NCI-H2081 treated with DMSO at 0.1 percent for 48 hours (cell line): ENCODE results near the gene C11orf21.

Source experiments
- DNase-seq: peaks from one replicate; lab custom pipeline; 2025; lab: John Stamatoyannopoulos, UW

Gene C11orf21

DNA sequence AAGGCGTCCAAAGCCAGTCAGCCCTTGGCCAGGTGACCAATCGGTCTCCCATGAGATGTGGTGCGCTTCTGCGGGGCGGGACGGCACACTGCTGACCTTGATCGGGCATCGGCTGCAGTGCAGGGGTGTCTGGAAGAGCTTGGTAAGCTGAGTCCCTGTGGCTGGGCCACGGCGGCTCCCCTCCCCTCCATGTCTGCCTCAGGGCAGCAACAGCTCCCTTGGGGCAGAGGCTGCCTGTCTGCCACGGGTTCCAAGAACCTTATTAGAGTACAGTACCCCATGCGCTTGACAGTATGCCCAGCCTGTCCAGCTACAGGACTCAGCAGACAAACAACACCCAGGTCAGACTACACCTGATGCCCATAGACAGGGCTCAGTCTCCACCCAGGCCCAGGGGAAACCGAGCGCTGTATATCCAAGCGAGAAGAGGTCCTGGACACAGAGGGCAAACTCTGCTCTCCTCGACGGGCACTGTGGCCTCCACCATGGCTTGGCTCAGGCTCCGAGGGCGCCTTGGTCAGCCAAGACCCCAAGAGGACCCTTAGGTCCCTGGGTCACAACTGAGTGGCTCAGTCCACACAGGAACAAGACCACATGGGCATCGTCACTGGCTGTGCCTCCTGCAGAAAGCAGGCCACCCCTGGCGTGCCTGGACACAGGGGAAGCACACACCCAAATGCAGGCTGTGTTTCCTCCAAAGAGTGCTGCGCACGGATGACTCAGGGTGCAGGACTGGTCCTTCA lies 19.0 kb upstream of the C11orf21 start:
- no peak for DNase-seq

DNA sequence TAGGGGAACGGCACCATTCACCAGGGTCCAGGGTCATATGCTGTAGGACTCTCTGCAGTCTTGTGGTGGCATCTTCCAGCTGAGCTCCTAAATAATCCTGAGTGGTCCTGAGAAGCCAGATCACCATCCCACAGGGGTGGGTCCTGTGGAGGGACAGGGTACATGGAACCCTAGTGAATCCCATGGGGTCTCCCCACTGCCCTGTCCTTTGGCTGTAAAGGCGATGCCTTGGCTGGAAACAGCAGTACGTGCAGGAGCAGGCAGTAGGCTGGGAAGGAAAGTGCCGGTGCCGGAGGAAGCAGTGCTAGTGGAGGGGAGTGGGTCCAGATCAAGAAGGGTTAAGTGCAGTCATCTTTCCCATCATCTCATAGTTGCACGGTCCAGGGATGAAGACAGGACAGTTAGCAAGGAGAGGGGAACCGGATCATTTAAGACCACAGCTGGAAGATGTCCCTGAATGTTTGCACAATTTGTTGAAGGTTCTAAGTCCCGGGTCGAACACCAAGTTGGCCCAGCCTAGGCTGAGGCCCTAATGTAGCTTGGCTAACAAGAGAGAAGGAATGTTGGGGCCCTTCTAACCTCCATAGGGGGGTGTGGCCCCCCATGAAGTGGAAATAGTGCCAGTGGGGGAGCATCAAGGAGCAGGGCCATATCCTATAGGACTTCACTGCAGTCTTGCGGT lies 18.2 kb upstream of the C11orf21 start:
- no peak for DNase-seq

DNA sequence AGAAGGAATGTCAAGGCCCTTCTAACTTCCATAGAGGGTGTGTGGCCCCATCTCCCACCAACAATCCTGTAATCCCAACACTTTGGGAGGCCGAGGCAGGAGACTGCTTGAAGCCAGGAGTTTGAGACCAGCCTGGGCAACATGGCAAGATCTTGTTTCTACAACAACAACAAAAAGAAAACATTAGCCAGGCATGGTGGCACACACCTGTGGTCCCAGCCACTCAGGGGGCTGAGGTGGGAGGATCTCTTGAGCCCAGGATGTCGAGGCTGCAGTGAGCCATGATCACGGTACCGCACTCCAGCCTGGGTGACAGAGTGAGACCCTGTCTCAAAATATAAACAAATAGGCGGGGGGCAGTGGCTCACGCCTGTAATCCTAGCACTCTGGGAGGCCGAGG lies 17.0 kb upstream of the C11orf21 start:
- no peak for DNase-seq

DNA sequence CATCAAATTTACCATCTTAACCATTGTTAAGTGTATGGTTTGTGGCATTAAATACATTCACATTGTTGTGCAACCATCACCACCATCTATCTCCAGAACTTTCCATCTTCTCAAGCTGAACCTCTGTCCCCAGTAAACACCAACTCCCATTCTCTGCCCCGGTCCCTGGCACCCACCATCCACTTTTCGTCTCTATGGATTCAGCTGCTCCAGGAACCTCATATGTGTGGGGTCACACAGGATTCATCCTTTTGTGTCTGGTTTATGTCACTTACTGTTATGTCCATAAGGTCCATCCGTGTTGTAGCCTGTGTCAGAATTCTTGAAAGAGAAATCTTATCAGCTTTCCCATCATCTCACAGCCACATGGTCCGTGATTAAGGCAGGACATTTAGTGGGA lies 16.4 kb upstream of the C11orf21 start:
- no peak for DNase-seq

DNA sequence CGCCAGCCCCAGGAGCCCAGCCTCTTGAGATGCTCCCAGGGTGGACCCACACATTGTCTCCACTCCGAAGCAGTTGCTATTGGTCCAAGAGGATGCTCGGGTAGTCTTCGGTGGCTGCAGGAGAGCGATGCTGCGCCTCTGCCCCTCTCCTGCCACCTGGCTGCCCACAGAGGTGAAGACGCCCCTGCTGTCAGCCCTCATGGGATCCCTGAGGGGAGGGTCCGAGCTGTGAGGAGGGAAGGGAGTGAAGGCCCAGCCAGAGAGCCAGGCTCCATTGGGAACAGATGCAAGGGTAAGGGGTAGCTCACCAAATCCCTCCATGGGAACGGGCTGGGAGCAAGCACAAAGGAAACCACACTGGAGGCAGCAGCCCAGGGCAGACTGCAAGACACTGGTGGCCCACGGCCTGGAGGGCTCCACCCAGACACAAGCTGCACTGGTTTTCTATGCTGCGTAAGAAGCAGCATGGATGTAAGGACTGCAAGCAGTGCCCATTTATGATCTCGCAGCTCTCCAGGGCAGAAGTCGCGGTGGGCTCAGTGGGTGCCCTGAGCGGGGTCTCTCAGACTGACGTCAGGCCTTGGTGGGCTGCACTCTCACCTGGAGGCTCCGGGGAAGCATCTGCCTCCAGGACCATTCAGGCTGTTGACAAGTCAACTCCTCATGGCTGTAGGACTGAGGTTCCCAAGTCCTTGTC lies 15.8 kb upstream of the C11orf21 start:
- no peak for DNase-seq

DNA sequence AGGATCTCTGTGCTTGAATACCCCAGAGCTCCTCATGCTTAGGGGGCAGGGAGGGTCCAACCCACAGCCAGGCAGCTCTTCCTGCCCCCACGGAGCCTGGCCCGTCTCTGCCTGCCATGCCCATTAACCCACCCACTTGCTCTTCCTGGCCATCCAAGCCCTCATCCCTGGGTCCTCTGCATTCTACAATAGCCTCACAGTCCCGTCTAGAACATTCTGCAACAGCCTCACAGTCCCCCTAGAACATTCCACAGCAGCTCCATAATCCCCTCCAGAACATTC lies 15.2 kb upstream of the C11orf21 start:
- DNase-seq: no peak

DNA sequence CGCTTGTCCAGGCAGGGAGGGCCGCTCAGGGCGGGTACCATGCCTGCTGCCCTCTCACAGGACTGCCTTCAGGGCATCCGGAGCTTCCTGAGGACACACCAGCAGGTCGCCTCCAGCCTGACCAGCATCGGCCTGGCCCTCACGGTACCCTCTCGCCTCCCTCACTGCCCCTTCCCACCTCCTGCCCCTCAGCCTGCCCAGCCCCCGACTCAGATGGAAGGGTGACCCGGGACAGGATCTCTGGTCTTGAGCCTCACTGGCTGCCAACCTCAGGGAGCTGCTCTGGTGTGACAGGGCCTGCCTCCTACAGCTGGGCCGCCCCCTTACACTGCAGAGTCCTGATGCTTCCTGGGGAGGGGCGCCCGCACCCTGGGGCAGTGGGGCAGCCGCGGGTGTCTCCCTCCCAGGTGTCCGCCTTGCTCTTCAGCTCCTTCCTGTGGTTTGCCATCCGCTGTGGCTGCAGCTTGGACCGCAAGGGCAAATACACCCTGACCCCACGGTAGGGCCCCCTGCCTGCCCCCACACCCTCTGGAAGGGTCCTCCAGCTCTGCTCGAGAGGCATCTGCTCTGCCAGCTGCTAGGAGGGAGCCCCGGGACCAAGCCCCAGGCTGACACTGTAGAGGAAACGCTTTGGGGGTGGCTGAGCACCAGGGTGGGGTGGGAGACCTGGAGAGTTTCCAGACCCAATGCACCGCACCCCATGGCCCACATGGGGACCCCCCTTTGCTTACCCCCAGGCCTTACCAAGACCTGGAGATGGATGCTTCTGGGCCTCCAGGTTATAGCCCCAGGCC lies 14.6 kb upstream of the C11orf21 start:
- DNase-seq: no peak

DNA sequence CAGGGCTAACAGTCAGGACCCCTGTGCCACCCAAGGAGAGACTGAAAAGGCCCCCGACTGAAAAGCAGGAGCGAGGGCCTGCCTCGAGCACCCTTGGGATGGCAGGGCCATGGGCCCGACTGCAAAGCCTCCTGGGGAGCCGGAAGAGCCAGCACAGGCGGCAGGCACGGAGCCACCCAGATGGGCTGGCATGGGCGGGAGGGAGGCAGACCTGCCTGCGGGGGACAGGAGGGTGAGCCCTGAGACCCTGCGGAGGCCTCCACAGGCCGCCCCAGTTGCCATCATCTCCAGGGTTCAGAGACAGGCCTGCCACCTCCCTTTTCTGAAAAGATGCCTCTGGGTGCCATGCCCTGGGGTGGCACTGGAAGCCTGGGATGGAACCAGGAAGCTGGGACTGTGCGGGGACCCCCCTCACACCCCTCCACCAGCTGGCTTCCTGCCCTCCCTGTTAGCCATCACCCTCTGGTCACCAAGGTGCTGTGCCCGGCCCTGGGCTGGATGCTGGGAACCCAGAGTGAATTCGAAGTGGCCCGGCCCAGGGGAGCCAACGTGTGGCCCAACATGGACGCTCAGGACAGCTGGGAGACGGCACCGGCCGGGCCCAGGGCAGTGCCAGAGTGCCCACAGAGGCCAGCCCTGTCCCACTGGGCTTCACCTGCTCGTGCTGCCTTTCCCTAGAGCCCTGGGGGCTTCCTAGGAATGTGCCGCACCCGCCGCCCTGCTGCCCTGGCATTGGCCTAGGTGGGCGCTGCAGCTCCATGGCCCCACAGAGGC lies 13.9 kb upstream of the C11orf21 start:
- no peak for DNase-seq

DNA sequence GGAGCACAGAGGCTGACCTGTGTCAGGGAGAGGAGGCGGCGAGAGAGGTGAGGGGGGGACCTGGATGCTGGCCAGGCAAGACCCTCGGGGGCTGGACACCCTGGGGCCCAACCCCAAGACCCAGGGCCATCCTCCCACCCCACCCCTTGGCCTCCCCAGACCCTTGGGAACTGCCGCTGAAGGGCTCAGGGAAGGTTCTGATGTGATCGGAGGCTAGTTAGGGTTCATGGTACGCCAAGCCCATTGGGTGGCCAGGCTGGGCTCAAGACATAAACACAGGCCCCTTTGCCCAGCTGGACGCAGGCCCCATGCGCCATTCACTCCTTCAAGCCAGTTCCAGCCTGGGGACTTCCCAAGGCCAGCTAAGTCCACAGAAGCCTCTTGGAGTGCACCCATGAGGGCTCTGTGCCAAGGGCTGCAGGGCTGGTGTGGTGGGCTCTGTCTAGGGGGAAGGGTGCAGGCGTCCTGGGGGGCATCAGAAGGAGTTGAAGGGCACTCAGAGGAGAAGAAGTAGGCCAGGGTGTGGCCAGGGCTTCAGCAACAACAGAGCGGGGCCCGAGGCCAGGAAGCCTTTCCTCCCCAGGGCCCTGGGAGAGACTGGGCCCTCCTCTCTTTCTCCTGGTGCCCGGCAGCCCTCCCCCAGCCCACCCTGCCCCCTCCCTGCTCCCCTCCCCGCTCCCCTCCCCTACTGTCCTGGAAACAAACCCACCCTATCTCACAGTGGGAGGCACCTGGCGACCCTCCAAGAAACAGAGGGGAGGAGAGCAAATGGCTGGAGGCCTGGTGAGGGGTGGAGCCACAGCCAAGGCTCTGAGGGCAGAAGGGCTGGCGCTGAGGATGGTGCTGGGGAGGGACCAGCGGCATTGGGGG lies 13.0 kb upstream of the C11orf21 start:
- DNase-seq: no peak

DNA sequence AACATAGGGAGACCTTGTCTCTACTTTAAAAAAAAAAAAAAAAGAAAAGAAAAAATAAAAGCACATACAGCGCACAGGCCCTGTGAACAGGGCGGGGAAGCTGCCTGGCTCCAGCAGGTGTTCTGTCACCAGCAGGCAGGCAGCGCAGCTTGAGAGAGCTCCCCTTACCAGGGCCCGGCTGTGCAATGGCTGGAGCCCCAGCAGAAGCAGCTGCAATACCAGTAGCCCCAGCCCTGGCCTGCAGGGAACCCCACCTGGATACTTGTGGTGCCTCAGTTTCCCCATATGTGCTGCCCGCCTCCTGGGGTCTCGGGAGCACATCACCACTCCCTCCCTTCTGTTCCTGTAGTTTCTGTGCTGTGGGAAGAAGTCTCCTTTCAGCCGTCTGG lies 12.4 kb upstream of the C11orf21 start:
- DNase-seq: no peak

DNA sequence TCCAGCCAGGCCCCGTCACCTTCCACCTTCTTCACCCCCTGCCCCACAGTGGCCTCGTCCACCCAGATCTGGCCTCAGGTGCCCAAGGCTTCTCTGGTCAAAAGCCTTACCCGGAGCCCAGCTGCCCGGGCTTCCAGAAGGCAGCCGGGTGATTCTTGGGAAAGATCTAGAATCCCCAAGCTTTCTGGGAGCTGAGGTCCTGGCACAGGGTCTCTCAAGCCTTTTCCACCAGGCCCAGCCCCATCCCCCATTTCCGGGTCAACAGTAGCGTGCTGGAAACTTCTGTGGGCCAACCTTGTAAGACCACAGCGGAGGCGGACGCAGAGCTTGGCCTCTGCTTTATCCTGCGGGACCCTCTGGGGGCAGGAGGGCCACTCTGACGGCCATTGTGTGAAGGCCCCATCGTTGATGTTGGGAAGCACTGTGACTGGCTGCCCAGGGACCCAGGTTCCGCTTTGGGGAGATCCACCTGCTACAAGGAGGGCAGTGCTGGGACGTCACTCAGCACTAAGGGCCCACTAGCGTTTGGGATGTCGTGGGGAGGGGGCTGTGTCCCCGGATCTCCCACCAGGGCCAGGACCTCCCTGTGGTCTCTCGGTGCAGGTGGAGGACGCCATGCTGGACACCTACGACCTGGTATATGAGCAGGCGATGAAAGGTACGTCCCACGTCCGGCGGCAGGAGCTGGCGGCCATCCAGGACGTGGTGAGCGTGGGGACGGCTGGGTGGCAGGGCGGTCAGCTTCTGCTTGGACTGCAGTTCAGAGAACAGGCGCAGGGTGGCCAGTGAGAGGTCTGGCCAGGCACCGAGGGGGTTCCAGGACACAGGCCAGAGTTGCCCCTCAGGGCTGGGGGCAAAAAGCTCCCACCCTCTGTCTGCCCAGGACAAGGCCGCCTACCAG lies 11.6 kb upstream of the C11orf21 start:
- DNase-seq: no peak

DNA sequence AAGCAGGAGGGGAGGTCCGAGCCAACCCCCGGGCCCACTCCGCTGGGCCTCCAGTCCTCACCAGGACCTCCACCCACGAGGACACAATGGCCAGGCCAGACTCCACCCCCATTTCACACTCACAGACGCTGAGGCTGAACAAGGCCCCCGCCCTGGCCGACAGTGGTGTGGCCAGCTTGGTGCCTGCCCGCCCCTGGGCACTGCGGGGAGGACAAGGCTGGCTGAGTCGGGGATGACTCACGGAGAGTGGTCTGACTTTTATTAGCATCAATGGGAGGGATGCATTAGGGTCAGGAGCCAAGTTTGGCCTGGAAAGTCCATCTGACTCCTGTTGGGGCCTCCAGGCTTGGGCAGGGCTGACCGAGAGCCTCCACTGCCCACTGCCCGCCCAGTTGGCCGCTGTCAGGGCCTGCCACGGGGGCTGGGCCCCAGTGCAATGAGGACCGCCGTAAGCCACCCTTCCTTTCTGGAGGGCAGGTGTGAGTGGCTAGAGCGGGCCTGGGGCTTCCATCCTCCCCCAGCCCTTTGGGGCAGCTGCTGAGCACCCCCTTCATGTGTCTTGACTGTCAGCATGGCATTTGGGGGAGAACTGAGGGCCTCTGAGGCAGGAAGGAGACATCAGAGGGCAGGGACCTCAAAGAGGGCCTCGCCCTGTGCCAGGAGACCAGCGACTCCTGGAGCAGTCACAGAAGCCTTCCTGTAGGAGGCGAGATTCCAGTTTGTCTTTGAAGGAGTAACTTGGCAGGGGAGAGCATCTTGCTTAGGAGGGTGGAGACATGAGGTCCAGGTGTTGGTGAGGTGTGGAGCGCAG lies 10.7 kb upstream of the C11orf21 start:
- DNase-seq: no peak

DNA sequence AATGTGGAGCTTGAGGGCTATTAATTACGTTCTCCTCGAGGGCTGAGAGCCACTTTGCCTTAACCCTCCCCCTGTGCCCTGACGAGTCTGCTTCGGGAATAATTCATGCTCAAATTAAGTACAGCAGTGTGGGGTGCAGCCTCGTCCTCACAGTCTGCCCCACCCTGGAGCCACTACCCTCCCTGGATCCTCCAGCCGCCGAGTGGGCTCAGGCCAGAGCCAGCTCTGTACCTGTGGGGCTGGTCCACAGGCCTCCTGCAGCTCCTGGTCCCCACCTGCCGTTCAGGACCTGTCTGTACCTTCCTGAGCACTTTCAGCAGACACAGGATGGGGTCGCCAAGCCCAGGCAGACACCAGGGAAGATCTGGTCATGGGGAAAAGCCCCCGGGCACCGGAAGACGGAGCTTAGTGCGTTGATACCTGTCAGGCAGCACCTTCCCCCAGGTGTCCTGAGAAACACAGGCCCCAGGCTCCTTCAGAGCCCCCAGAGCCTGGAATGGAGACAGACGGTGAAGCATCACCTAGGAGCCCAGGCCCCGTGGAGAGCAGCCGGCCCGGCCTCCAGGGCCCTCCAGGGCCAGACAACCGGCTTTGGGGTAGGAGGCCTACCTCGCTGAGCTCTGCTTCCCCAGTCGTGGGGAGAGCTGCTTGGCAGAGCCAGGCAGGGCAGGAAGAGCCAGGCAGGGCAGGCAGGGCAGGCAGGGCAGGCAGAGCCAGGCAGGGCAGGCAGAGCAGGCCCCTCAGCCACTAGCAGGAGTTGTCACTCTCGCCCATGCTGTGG lies 9.8 kb upstream of the C11orf21 start:
- no peak for DNase-seq

DNA sequence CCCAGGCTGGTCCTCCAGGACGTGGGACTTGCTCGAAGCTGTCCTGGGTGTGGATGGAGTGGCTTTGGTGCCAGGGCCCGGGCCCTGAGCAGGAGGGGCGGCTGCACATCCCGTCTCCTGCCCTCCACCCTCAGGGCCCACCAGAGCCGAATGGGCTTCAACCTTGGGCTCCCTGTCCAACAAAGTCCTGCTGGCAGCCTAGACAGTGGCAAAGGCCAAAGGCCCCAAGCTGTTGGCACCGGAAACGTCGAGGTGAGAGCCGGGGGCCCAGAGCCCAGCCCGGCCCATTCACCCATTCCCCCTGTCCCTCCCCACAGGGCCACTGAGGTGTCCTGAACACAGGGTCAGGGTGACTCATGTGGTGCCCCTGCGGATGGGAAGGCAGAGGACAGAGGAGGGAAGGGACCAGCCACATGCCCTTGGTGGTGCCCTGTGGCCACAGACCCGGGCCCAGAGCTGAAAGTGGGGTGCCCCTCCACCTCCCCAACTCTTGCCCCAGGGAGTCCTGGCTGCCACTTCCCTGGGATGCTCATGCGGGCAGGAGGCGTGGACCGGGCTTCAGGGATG lies 9.2 kb upstream of the C11orf21 start:
- DNase-seq: no peak

DNA sequence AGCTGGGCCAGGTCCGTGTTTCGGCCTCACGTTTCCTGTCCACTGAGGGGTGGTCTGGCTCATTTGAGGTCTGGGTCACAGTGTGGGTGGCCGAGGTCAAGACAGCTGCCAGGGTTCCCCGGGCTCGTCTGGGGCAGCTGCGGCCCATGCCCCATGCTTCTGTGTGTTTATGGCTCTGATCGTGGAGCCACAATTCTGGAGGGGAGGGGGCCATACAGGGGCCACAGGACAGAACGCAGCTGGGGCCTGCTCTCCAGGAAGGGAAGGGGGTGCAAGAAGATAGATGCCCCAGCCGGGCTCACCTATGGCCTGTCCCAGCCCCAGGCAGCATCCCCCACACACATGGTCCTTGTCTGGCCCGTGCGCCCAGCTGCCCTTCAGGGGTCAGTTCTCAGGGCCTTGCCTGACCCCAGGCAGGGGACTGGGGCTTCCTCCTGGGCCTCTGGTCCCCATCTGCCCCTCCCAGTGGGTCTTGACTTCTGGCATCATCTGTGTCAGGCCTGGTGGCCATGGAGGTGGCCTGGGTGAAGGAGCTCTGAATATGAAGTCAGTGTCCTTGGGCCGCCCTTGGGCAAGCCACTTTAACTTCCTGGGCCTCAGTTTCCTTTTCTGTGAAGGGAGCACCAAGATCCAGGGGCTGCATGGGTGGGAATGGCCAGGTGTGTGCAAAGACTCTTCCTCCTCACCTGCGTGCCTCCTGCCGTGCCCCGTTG lies 8.5 kb upstream of the C11orf21 start:
- DNase-seq: no peak

DNA sequence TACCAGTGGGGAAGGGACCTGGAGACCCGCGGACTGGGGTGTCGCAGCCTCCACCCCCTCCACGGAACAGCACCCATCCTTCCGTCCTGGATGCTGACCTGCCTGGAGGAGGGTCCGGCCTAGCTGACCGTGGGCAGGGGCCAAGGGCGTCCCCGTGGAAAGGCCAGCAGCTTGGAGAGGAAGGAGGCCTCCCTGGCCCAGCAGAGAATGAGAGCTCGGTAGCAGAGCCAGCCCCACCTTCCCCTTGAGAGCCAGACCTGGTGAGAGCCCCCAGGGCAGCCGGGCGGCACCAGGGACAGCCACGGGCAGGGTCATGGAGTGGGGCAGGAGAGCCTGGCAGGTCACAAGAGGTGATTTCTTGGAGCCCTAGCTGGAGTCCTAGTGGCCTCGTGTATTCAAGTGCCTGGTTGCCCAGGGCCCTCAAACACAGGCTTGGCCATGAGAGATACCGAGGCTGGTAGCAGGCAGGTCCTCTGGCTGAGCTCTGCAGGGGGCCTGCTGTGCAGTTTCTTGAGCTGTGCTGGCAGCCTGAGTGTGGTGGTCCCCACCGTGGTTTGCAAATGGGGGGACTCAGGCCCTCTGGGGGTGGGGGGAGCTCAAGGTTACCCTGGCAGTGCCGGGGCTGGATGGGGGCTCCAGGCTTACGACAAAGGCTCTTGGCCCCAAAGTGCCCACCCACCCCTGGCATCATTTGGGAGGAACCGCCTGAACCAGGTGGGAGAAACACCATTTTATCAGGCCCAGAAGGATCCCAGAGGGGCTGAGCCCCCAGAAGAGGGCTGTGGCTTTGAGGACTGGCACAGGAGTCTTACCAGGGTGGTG lies 7.7 kb upstream of the C11orf21 start:
- DNase-seq: no peak
